Activated CD8-positive, alpha-beta memory T cell treated with anti-CD3 and anti-CD28 coated beads for 1 hour (primary cell): Measurements from ENCODE around the gene ALPK1.
"Not testable (repeated sequence)": the region's sequence is repeated elsewhere in the genome, so short reads cannot be mapped to it uniquely, and the experiment has no call there.

Experiments
- DNase-seq, 2 donors: peaks; one replicate each; pipeline ENCODE4 v3.0.0-alpha.2; 2020; ENCODE audit warnings: low read depth in 1 of 2; ENCODE audit errors: extremely low read depth in 1 of 2

Gene ALPK1

DNA sequence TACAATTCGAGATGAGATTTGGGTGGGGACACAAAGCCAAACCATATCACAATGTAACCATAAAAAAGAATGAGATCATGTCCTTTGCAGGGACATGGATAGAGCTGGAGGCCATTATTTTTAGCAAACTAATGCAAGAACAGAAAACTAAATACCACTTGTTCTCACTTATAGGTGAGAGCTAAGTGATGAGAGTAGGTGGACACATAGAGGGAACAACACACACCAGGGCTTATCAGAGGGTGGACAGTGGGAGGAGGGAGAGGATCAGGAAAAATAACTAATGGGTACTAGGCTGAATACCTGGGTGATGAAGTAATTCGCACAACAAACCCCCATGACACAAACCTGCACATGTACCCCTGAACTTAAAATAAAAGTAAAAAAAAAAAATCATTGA is 145.1 kb downstream of the ALPK1 start:
- DNase-seq = not testable (repeated sequence)

DNA sequence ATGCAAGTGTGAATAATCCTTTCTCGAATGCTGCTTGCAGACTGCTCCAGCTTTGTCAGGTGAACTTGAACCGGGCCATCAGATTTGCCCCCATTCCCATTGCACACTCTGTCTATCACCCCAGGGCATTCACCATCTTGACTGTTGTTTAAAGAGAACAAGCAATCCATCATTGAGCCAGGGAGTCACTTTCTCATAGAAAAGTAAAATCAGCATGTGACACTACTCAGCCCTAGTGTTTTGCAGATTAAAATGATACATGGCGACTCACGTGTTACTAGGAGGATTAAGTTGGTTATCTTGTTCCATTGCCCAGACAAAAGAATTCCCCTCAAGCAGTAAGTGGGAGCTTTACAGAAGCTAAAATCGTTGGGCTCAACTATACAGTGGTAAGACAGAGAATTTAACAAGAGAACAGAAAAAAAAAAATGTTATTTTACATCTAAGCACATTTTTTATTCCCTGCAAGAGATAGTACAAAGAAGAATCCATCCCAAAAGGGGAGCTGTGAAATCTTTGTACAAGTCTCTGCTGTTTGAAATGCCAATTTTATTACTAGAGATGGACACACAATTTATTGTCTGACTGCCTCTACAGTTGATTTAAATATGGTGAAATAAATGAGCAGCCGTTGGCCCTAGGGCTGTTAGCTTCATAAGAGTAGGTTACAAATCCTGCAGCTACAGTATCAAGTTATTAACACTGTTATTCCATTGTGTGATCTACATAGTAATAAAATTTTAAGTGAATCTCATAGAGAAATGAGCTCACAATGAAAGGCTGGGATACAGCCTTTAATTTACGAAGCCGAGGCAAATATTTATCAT is 151.3 kb downstream of the ALPK1 start:
- DNase-seq = no peak

DNA sequence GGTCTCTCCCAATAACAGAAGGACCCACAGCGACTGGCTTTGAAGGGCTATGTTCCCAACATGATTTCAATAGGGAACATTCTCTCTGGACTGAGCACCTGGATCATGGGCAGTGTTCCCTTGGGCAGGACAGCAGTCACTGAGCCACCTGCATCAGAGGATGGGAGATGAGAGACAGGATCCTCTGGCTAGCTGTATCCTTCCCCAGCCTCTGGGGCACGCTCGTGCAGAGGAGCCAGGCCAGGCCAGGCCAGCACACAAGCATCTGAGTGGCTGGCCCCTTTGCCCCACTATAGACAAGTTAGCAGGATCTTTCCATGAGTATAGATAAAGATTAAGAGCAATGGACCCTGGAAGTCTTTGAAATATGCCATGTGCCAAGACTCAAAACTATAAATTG is 152.5 kb downstream of the ALPK1 start:
- no peak for DNase-seq

DNA sequence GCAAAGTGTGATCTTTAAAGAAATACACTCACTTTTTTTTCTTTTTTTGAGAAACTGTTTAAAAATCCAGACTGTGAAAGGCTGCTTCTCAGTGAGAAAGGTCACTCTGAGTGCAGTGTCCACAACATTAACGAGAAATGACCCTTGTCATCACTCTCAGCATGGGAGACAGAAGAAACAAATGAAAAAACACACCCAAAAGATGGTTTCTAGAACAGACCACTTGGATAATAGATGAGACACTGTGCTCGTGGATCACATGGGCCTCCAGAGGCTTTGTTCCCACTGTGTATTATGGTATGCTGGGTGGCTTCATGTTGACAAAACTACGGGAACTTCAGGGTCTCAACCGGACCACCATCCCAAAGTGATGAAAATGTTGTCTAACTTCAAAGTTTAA is 153.9 kb downstream of the ALPK1 start:
- no peak for DNase-seq

DNA sequence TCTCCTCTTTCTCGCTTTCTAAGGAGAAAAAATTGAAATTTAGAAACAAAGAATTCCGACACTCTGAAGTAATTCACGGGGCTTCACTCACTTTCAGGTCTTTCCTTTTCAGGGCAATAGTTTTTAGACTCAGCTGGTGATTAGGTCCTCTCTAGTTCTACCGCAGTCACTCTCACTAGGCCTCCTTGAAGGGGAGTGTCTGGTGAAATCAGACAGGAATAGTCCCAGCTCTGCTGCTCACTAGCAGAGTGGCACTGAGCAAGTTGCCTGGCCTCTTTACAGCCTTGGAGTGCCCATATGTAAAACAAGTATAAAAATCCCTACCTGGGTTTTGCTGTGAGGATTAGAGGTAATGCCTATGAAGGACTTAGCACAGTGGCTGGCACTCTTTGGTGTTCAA is 154.7 kb downstream of the ALPK1 start:
- DNase-seq = no peak

DNA sequence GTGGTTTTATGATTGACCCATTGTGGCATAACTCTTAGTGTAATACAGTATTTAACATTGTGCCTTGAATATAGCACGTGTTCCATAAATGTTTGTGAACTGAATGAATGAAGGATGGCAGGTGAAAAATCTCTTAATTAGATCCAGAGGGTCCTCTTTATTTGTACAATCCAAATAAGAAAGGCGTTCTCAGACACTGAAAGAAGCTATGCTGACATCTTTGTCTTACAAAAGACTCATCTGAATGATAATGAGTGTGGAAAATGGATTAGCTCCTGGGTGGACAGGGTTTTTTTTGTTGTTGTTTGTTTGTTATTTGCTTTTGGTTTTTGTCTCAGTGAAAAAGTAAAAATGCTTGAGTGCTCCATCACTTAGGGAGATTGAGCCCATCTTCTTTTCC is 156.2 kb downstream of the ALPK1 start:
- DNase-seq = no peak

DNA sequence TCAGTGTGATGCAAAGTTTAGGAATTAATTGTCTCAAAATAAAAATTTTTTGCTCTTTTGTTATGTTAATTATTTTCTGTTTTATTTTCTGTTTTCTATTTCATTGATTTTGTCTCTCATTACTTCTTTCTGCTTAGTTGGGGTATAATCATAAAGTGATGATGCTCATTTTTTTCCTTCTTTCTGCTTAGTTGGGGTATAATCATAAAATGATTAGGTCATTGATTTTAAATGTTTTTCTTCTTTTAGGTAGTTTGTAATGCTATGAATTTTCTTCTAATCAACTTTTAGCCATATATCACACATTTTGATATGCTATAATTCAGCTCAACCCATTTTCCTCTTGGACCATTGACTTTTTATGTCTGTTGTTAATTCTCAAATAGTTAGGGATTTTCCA is 175.1 kb downstream of the ALPK1 start:
- no peak for DNase-seq

GRCh38 chr4:112473985-112474384 is 176.8 kb downstream of the ALPK1 start:
- no peak for DNase-seq

- DNase-seq = no peak
These were observed 188.8 kb downstream of the ALPK1 start for GRCh38 chr4:112485930-112486329.

DNA sequence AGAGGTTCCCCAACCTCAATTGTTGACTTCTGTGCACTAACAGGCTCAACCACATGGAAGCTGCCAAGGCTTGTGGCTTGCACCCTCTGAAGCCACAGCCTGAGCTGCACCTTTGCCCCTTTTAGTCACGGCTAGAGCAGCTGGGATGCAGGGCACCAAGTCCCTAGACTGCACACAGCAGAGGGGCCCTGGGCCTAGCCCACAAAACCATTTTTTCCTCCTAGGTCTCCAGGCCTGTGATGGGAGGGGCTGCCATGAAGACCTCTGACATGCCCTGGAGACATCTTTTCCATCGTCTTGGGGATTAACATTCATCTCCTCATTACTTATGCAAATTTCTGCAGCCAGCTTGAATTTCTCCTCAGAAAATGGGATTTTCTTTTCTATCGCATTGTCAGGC is 193.6 kb downstream of the ALPK1 start:
- not testable (repeated sequence) for DNase-seq
